ENCODE results near the gene SAMHD1.

SAMHD1 gene

GRCh38 chr20:36880741-36881250, 70.7 kb downstream of the SAMHD1 start:
- no peak for TF ChIP-seq EZH2 (IDR thresholded peaks at IDR 0.05; ENCODE audit: borderline replicate concordance, low read length)
- Histone ChIP-seq H3K4me3 (ENCODE audit: low read depth, low read length, poor library complexity, severe bottlenecking) (no peak overlapping the region), H3K9me3 (ENCODE audit: low read length) (no peaks in the 10 kb centered on the region), H3K4me2 (ENCODE audit: low read length) (no peak overlapping the region), H2AFZ (ENCODE audit: low read length) (no peak overlapping the region), H3F3A (ENCODE audit: insufficient read depth, low read length) (no peaks in the 10 kb centered on the region), H3K9me2 (ENCODE audit: low read depth, low read length) (no peaks in the 10 kb centered on the region), H4K20me1 (ENCODE audit: insufficient read depth, low read length) (no peaks in the 10 kb centered on the region), H3K36me3 (ENCODE audit: insufficient read depth, low read length) (no peaks in the 10 kb centered on the region), H3K27ac (ENCODE audit: low read depth, low read length, poor library complexity, severe bottlenecking) (no peak overlapping the region), H3K27me3 (ENCODE audit: insufficient read depth, low read length) (no peaks in the 10 kb centered on the region), H3K4me1 (ENCODE audit: insufficient read depth, low read length, severe bottlenecking) (peaks cover under 1% of the 10 kb centered on the region), H3K9ac (ENCODE audit: low read length) (no peak overlapping the region), H3K79me2 (ENCODE audit: insufficient read depth, low read length) (no peaks in the 10 kb centered on the region)

GRCh38 chr20:36878941-36879340, 72.6 kb downstream of the SAMHD1 start:
- Histone ChIP-seq H3F3A (ENCODE audit: insufficient read depth, low read length) (no peaks in the 10 kb centered on the region), H3K4me3 (ENCODE audit: low read depth, low read length, poor library complexity, severe bottlenecking) (no peak overlapping the region), H3K27ac (ENCODE audit: low read depth, low read length, poor library complexity, severe bottlenecking) (no peak overlapping the region), H3K79me2 (ENCODE audit: insufficient read depth, low read length) (no peaks in the 10 kb centered on the region), H3K36me3 (ENCODE audit: insufficient read depth, low read length) (no peaks in the 10 kb centered on the region), H2AFZ (ENCODE audit: low read length) (no peak overlapping the region), H3K9me3 (ENCODE audit: low read length) (no peaks in the 10 kb centered on the region), H3K4me1 (ENCODE audit: insufficient read depth, low read length, severe bottlenecking) (peaks cover 8% of the 10 kb centered on the region), H3K4me2 (ENCODE audit: low read length) (no peak overlapping the region), H4K20me1 (ENCODE audit: insufficient read depth, low read length) (no peaks in the 10 kb centered on the region), H3K9me2 (ENCODE audit: low read depth, low read length) (no peaks in the 10 kb centered on the region), H3K27me3 (ENCODE audit: insufficient read depth, low read length) (no peaks in the 10 kb centered on the region), H3K9ac (ENCODE audit: low read length) (no peak overlapping the region)
- no peak for TF ChIP-seq CTCF (IDR thresholded peaks at IDR 0.05; ENCODE audit: low read length)
- no peak for TF ChIP-seq EZH2 (IDR thresholded peaks at IDR 0.05; ENCODE audit: borderline replicate concordance, low read length)

- no peak for TF ChIP-seq EZH2 (IDR thresholded peaks at IDR 0.05; ENCODE audit: borderline replicate concordance, low read length)
- TF ChIP-seq CTCF (IDR thresholded peaks at IDR 0.05; ENCODE audit: low read length), result no peak
- Histone ChIP-seq H3K9me3 (ENCODE audit: low read length) (no peaks in the 10 kb centered on the region), H2AFZ (ENCODE audit: low read length) (no peak overlapping the region), H3K4me2 (ENCODE audit: low read length) (no peak overlapping the region), H3K27ac (ENCODE audit: low read depth, low read length, poor library complexity, severe bottlenecking) (no peak overlapping the region), H3K9ac (ENCODE audit: low read length) (no peak overlapping the region), H3F3A (ENCODE audit: insufficient read depth, low read length) (no peaks in the 10 kb centered on the region), H3K4me3 (ENCODE audit: low read depth, low read length, poor library complexity, severe bottlenecking) (no peak overlapping the region), H3K4me1 (ENCODE audit: insufficient read depth, low read length, severe bottlenecking) (peaks cover 8% of the 10 kb centered on the region), H3K36me3 (ENCODE audit: insufficient read depth, low read length) (no peaks in the 10 kb centered on the region), H4K20me1 (ENCODE audit: insufficient read depth, low read length) (no peaks in the 10 kb centered on the region), H3K79me2 (ENCODE audit: insufficient read depth, low read length) (no peaks in the 10 kb centered on the region), H3K27me3 (ENCODE audit: insufficient read depth, low read length) (0 out of 2 replicates have a peak, but pooled peaks cover 4% of the 10 kb centered on the region), H3K9me2 (ENCODE audit: low read depth, low read length) (no peaks in the 10 kb centered on the region)
Observed at GRCh38 chr20:36876473-36876833, 75.1 kb downstream of the SAMHD1 start.
